HG02938 (cell line): ENCODE data around the gene SEMA4B.
"Not testable (repeated sequence)": the region's sequence is repeated elsewhere in the genome, so short reads cannot be mapped to it uniquely, and the experiment has no call there.

ENCODE experiments used
- ATAC-seq: cut with Tn5 transposase; IDR thresholded peaks from one replicate; pipeline ENCODE4 v1.9.1; 2021; ENCODE audit warnings: mild to moderate bottlenecking, moderate library complexity; ENCODE audit not compliant: unreplicated experiment

SEMA4B gene

GRCh38 chr15:90181776-90182175, 19.4 kb upstream of the SEMA4B start:
- ATAC-seq = no peak

- peak; percentile 44 for ATAC-seq
Measured at GRCh38 chr15:90184119-90184785, 16.9 kb upstream of the SEMA4B start.

DNA sequence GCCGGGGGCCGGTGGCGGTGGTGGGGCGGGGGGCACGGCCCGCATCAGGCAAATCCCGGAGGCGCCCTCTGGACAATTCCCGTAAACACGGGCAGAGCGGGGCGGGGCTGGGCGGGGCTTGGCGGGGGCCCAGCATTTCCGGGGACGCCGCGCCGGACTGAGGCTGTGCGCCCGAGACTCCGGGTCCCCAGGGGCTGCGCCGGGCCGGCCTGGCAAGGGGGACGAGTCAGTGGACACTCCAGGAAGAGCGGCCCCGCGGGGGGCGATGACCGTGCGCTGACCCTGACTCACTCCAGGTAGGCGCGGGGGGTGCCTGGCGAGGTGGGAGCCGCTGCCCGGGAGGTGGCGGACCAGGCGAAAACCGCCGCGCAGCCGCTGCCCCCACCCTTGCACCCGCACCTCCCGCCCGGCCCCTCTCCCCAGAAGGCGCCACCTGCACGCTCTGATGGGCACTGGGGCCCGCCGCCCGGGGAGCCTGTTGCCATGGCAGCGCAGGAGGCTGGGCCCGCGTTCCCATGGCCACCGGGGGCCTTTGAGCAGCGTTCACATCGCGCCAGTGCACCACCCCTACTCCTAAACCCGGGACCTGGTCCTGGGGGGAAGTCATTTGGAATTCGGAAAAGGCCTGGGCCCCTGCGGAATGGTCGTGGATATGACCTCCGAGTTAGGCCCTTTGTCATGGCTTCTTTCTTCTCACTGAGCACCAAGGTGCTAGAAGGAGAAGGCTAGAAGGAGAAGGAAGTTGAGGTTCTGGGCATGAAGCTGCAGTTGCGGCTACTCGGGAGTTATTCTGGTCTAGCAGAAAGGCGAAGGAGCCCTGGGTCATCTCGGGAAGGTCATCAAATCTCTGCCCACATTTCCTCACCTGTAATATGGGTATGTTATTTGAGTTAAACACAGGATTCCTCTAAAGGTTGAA, 16.1 kb upstream of the SEMA4B start:
- peak; percentile 61 for ATAC-seq

GRCh38 chr15:90187257-90187868, 13.8 kb upstream of the SEMA4B start:
- no peak for ATAC-seq

DNA sequence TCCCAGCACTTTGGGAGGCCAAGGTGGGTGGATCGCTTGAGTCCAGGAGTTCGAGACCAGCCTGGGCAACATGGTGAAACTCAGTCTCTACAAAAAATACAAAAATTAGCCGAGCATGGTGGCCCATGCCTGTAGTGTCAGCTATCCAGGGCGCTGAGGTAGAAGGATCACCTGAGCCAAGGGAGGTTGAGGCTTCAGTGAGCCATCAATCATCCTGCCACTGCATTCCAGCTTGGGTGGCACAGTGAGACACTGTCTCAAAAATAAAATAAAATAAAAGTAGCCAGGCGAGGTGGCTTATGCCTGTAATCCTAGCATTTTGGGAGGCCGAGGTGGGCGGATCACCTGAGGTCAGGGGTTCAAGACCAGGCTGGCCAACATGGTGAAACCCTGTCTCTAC, 13.1 kb upstream of the SEMA4B start:
- not testable (repeated sequence) for ATAC-seq

GRCh38 chr15:90188914-90189748, 12.0 kb upstream of the SEMA4B start:
- no peak for ATAC-seq

- no peak for ATAC-seq
Measured at GRCh38 chr15:90189781-90190467, 11.2 kb upstream of the SEMA4B start.

DNA sequence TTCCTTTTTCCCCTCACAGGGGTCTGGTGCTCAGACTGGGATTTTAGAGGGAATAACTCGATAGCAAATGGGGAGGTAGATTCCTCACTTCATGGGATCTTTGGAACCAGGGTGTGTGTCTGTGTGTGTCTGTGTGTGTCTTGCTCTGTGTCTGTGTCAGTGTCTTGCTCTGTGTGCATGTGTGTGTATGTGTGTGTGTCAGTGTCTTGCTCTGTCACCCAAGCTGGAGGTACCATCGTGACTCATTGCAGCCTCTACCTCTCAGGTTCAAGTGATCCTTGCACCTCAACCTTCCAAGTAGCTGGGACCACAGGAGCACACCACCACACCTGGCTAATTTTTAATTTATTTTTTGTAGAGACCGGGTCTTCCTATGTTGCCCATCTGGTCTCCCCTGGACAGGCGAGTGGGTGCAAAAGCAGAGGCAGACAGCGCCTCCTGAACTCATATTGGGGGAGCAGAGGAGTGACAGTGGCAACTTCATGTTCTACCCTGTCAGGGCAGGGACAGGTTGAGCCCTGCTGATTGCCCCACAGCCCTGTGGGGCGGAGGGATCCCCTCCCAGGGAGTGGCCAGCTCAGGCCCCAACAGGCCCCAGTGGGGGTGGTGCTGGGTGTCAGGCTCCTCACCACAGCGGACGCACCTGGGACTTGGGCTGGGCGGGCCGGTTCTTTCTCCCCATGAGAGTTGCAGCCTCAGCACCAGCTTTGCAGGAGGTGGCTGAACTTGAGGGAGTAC, 10.4 kb upstream of the SEMA4B start:
- no peak for ATAC-seq

DNA sequence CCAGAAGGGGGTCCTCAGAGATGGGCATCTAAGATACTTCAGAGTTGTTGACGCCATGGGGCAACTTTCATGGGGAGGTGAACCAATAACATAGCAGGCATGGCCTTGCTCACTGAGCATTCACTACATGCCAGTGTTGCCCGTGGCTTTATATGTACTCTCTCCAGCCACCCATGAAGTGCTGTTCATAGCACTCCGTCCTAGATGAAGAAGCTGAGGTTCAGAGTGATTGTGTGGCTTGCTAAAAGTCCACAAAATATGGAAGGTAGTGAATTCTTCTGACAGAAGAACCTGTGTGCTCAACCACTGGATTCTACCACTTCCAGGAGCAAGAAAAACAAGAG, 9.8 kb upstream of the SEMA4B start:
- no peak for ATAC-seq

- peak; percentile 71 for ATAC-seq
Measured at GRCh38 chr15:90191794-90192509, 9.2 kb upstream of the SEMA4B start.

DNA sequence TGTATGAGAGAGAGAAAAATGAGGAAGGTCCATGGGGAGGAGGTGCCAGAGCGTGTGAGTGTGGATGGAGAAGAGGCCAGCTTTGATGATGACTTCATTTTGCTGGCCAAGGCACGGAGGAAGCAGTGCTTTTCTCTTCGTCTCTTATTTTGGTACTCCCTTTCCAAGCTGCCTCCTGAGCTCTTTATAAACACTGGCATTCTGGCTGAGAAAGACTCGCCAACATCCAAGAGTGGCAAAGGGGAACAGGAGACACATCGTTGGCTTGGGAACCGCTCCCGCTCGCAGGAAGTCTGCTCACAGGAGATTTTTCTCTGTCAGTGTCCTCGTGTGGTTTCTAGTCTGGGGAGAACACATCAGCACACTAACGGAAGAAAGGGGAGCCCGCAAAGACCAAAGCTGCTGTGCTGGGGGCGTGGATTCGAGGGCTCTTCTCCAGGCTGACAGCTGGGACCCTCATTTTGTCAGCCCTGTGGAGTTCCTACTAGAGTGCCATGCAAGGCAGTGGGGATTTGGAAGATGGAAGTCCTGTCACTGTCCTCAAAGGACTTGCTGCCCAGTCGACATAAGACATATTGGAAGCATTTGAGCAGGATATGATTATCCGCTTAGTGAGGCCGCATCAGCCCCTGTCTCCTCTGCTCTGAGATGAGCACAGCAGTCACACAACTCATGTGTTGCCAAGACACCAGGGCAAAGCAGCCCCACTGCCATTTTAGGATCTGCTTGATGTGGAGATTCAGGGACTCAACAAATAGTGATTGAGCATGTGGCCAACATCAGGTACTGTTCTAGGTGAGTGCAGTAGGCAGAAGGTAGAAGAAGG, 8.0 kb upstream of the SEMA4B start:
- no peak for ATAC-seq

DNA sequence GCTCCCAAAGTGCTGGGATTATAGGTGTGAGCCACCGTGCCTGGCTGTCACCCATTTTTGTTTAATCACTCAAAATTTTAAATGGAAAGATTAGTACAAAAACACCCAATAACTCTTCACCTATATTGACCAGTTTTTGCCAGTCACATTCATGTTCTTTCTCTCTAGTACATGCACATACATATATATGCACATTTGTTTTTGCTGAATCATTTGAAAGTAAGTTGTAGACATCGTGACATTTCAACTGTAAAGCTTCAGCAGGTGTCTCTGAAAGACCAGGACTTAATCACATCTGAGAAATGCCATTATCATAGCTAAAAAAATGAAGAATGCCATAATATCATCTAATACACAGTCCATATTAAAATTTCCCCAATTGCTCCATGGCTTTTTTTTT, 6.5 kb upstream of the SEMA4B start:
- no peak for ATAC-seq

DNA sequence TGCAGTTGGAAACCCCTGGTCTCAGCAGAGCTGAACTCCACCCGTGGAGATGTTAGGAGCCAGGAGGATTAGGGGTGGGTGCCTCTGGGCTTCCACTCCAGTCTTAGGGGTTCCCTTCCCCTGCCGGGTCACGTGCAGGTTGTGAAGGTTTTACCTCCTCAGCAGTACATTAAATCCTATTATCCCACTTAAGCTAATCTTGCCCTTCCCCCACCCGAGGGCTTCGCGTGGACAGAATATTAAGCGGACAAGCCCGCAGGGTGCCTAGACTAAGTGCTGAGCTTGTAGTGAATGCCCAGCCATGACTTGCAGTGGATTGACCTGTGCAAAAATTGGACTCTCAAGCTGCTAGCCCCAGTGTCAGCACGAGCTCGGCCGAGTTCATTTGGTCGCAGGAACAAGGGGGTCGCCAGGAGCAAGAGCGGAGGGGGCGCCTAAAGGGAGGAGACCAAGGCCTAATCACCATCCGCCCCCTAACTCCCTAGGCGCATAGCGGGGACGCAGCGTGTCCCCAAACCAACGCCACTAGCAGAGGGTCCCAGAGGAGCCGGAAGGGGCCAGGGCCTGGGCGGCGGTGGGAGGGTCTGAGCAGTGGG, 498 bp upstream of the SEMA4B start:
- ATAC-seq = no peak

GRCh38 chr15:90201944-90202375, 830 bp downstream of the SEMA4B start:
- ATAC-seq = no peak

GRCh38 chr15:90202929-90203328, 1.8 kb downstream of the SEMA4B start:
- no peak for ATAC-seq

- no peak for ATAC-seq
Measured at GRCh38 chr15:90203473-90203872, 2.3 kb downstream of the SEMA4B start.

- no peak for ATAC-seq
Measured at GRCh38 chr15:90203922-90204321, 2.8 kb downstream of the SEMA4B start.
